Gastrocnemius medialis (tissue), 4 donors: ENCODE measurements around the gene JAG2. TPM values are rescaled to one million over a fixed set of nuclear protein-coding genes. Genes with fewer than 3 reads are reported as not detected.
A peak's percentile ranks its signal among the peaks of the same experiment; 100 is the strongest.

ENCODE experiments used
- ATAC-seq, 2 donors: fragments of 150-250 bp; one replicate each; pipeline ENCODE4 v1.9.1; 2016
- DNase-seq, 2 donors: peaks; one replicate each; pipeline ENCODE4 v3.0.0-alpha.2; 2019
- H3K27ac ChIP-seq, 4 donors: fragments of 200-600 bp; sonication (generic); 1 replicate in 1 of 4; 2 replicates in 3 of 4; pipeline ENCODE4 v1.5.1; 2016 to 2018; ENCODE audit warnings: mild to moderate bottlenecking in 2 of 4, moderate library complexity in 1 of 4
- H3K27me3 ChIP-seq, 3 donors: fragments of 200-600 bp; sonication (generic) in 2 of 3; 1 replicate in 1 of 3; 2 replicates in 2 of 3; pipeline versions ENCODE4 v1.5.1 to v1.6.0; 2016 to 2019; ENCODE audit warnings: mild to moderate bottlenecking in 1 of 3, moderate library complexity in 1 of 3
- H3K36me3 ChIP-seq, 2 donors: fragments of 200-600 bp; sonication (generic) in 1 of 2; one replicate each; pipeline ENCODE4 v1.5.1; 2017 to 2018
- H3K4me1 ChIP-seq, 2 donors: fragments of 200-600 bp; sonication (generic) in 1 of 2; one replicate each; pipeline ENCODE4 v1.5.1; 2016 to 2017; ENCODE audit warnings: mild to moderate bottlenecking in 2 of 2
- H3K4me3 ChIP-seq, 4 donors: fragments of 200-600 bp; sonication (generic) in 3 of 4; 1 replicate in 1 of 4; 2 replicates in 3 of 4; pipeline ENCODE4 v1.5.1; 2016 to 2019; ENCODE audit warnings: mild to moderate bottlenecking in 2 of 4
- H3K9me3 ChIP-seq, 3 donors: fragments of 200-600 bp; sonication (generic) in 2 of 3; 1 replicate in 1 of 3; 2 replicates in 2 of 3; pipeline ENCODE4 v1.5.1; 2016 to 2019
- CTCF ChIP-seq, 5 experiments: fragments of 450-650 bp in 3 of 5; fragments of 200-600 bp in 2 of 5; sonication (generic) in 2 of 5; IDR thresholded peaks in 4 of 5; conservative IDR thresholded peaks in 1 of 5; 1 replicate in 4 of 5; 2 replicates in 1 of 5; pipeline ENCODE4 v1.5.1; 2016 to 2019; ENCODE audit warnings: antibody characterized with exemption in 5 of 5, mild to moderate bottlenecking in 3 of 5, moderate library complexity in 3 of 5
- POLR2A ChIP-seq, 2 donors: fragments of 450-650 bp; IDR thresholded peaks; one replicate each; pipeline ENCODE4 v1.6.1; 2017; ENCODE audit warnings: antibody characterized with exemption in 2 of 2, mild to moderate bottlenecking in 2 of 2, moderate library complexity in 2 of 2
- in situ Hi-C, 4 donors: fragments of 200-750 bp; cut with MboI; loops; one replicate each; pipeline versions ENCODE4 v1.15.0 to v1.8.0; 2017; ENCODE audit warnings: low sequenced_read_pairs in 4 of 4
- intact Hi-C: fragments of 100-400 bp; cut with DNase I; formaldehyde crosslinking; loops from one replicate; pipeline ENCODE4 v1.15.1; 2023; ENCODE audit warnings: low total_unique reads
- total RNA-seq, 4 donors: library from RNA; depleted of rRNA; stranded (reverse); fragments of >200 nt; gene quantifications; one replicate each; pipeline versions ENCODE4 v1.1.0 to v1.2.3, GENCODE V29; 2016

Gene JAG2
- total RNA-seq, 4 donors from 2014 or later: 8.0 to 17.9 (median 15.7) TPM

GRCh38 chr14:105172476-105172875 lies 3.9 kb upstream of the JAG2 start:
- H3K4me1 ChIP-seq: peaks cover 38 to 40% of the 10 kb centered on the region in 2 donors
- no peak for ATAC-seq
- in situ Hi-C loops: no loop called here

GRCh38 chr14:105171004-105171673 lies 2.6 kb upstream of the JAG2 start:
- ATAC-seq (peak; percentile 29 to 46), DNase-seq (peak in 1 of 2 donors; percentile 71)
- H3K4me1 ChIP-seq: peaks cover 35 to 37% of the 10 kb centered on the region in 2 donors
- intact Hi-C loops (loop anchor here (10.0 kb wide), 1 partner anchor 74 kb away; the partner anchor contains the start of gene BTBD6), in situ Hi-C loops (no loop called here)
- H3K4me3 ChIP-seq: peak overlapping the region in 2 of 4 donors; percentile 0 to 36
- H3K36me3 ChIP-seq: no peaks in the 10 kb centered on the region
- peak overlapping the region; percentile 76 to 83 (median 80) for H3K27ac ChIP-seq
- TF ChIP-seq POLR2A (IDR thresholded peaks at IDR 0.05) (peak in 1 of 2 donors; percentile 32), CTCF (IDR thresholded peaks at IDR 0.05 in 4 of 5, conservative IDR thresholded peaks at IDR 0.05 in 1 of 5) (no peak)
- H3K27me3 ChIP-seq: no peaks in the 10 kb centered on the region
- H3K9me3 ChIP-seq: no peaks in the 10 kb centered on the region

More at GRCh38 chr14:105172476-105172875, 3.9 kb upstream of the JAG2 start:
- no peak overlapping the region for H3K27ac ChIP-seq
- H3K36me3 ChIP-seq: no peaks in the 10 kb centered on the region
- TF ChIP-seq CTCF (IDR thresholded peaks at IDR 0.05 in 4 of 5, conservative IDR thresholded peaks at IDR 0.05 in 1 of 5) (no peak), POLR2A (IDR thresholded peaks at IDR 0.05) (no peak)
- H3K27me3 ChIP-seq: no peaks in the 10 kb centered on the region
- H3K4me3 ChIP-seq: no peak overlapping the region
- H3K9me3 ChIP-seq: no peaks in the 10 kb centered on the region
- intact Hi-C loops: loop anchor here (10.0 kb wide), 1 partner anchor 72 kb away; the partner anchor contains the start of gene BTBD6
- no peak for DNase-seq

- Histone ChIP-seq H3K36me3 (no peaks in the 10 kb centered on the region), H3K9me3 (no peaks in the 10 kb centered on the region), H3K27me3 (no peaks in the 10 kb centered on the region), H3K27ac (peak overlapping the region; percentile 76 to 83 (median 80)), H3K4me1 (peaks cover 40 to 48% of the 10 kb centered on the region in 2 donors), H3K4me3 (no peak overlapping the region)
- ATAC-seq: no peak
- in situ Hi-C loops: no loop called here
- TF ChIP-seq CTCF (IDR thresholded peaks at IDR 0.05 in 4 of 5, conservative IDR thresholded peaks at IDR 0.05 in 1 of 5): no peak
- no peak for TF ChIP-seq POLR2A (IDR thresholded peaks at IDR 0.05)
- intact Hi-C loops: loop anchor here (5.0 to 10.0 kb wide), 4 partner anchors 75 to 325 kb away; partner anchors contain the start of genes BTBD6, CLBA1 and TEDC1
- peak in 1 of 2 donors; percentile 30 for DNase-seq
Observed at GRCh38 chr14:105169776-105170655, 1.4 kb upstream of the JAG2 start.

GRCh38 chr14:105168979-105169507 lies 467 bp upstream of the JAG2 start:
- Histone ChIP-seq H3K27me3 (no peaks in the 10 kb centered on the region), H3K27ac (peak overlapping the region; percentile 76 to 83 (median 80)), H3K36me3 (no peaks in the 10 kb centered on the region), H3K9me3 (no peaks in the 10 kb centered on the region), H3K4me3 (peak overlapping the region; percentile 38 to 57 (median 44)), H3K4me1 (peaks cover 49 to 58% of the 10 kb centered on the region in 2 donors)
- in situ Hi-C loops (no loop called here), intact Hi-C loops (loop anchor here (5.0 to 10.0 kb wide), 3 partner anchors 158 to 326 kb away; partner anchors contain the start of genes CLBA1 and TEDC1)
- peak; percentile 5 to 13 for ATAC-seq
- TF ChIP-seq CTCF (IDR thresholded peaks at IDR 0.05 in 4 of 5, conservative IDR thresholded peaks at IDR 0.05 in 1 of 5): peak in 4 of 5 experiments; percentile 44 to 60 (median 56)
- peak in 1 of 2 donors; percentile 19 for TF ChIP-seq POLR2A (IDR thresholded peaks at IDR 0.05)
- DNase-seq: no peak
